Neural progenitor cell (in vitro differentiated cells): ENCODE results near the gene C1orf74. TPM values are rescaled to one million over a fixed set of nuclear protein-coding genes. Genes with fewer than 3 reads are reported as not detected.

Experiments used
- DNase-seq: peaks from one replicate; pipeline ENCODE4 v3.0.0-alpha.2; 2016; ENCODE audit warnings: low spot score
- H2AFZ ChIP-seq: fragments of 200-600 bp; sonication (generic); replicated peaks from 2 replicates; pipeline ENCODE4 v1.6.1; 2016; ENCODE audit warnings: antibody characterized with exemption
- H3F3A ChIP-seq: fragments of 200-600 bp; sonication (generic); 2 replicates; pipeline ENCODE4 v1.6.1; 2016; ENCODE audit warnings: antibody characterized with exemption, low read depth
- H3K27ac ChIP-seq: fragments of 200-600 bp; sonication (generic); 2 replicates; pipeline ENCODE4 v1.5.1; 2016; ENCODE audit warnings: mild to moderate bottlenecking
- H3K27me3 ChIP-seq: fragments of 200-600 bp; sonication (generic); 2 replicates; pipeline ENCODE4 v1.6.1; 2016; ENCODE audit warnings: mild to moderate bottlenecking, moderate library complexity
- H3K36me3 ChIP-seq: fragments of 200-600 bp; sonication (generic); 2 replicates; pipeline ENCODE4 v1.5.1; 2016
- H3K4me1 ChIP-seq: fragments of 200-600 bp; sonication (generic); 2 replicates; pipeline ENCODE4 v1.6.1; 2016; ENCODE audit warnings: mixed run types
- H3K4me2 ChIP-seq: fragments of 200-600 bp; sonication (generic); 2 replicates; pipeline ENCODE4 v1.6.1; 2016
- H3K4me3 ChIP-seq: fragments of 200-600 bp; sonication (generic); 2 replicates; pipeline ENCODE4 v1.5.1; 2016
- H3K79me2 ChIP-seq: fragments of 200-600 bp; sonication (generic); 2 replicates; pipeline ENCODE4 v1.6.1; 2016; ENCODE audit warnings: low read depth
- H3K9ac ChIP-seq: fragments of 200-600 bp; sonication (generic); 2 replicates; pipeline ENCODE4 v1.6.1; 2016
- H3K9me3 ChIP-seq: fragments of 200-600 bp; sonication (generic); 2 replicates; pipeline ENCODE4 v1.5.1; 2016; ENCODE audit warnings: low read depth
- H4K20me1 ChIP-seq: fragments of 200-600 bp; sonication (generic); 2 replicates; pipeline ENCODE4 v1.6.1; 2016; ENCODE audit warnings: low read depth
- H3K27ac Mint-ChIP-seq: 3 replicates; pipeline ENCODE4 v1.8.0; 2021; ENCODE audit warnings: mixed read lengths
- H3K27me3 Mint-ChIP-seq: 2 replicates; pipeline ENCODE4 v1.8.0; 2022; ENCODE audit warnings: low read depth, mild to moderate bottlenecking, inconsistent platforms, moderate library complexity, mixed read lengths; ENCODE audit not compliant: insufficient read depth
- H3K36me3 Mint-ChIP-seq: 3 replicates; pipeline ENCODE4 v1.8.0; 2021; ENCODE audit warnings: mixed read lengths
- H3K4me1 Mint-ChIP-seq: 3 replicates; pipeline ENCODE4 v1.8.0; 2021; ENCODE audit warnings: mixed read lengths
- H3K4me3 Mint-ChIP-seq: 3 replicates; pipeline ENCODE4 v1.8.0; 2021; ENCODE audit warnings: mild to moderate bottlenecking, moderate library complexity, mixed read lengths
- H3K9me3 Mint-ChIP-seq: 3 replicates; pipeline ENCODE4 v1.8.0; 2020; ENCODE audit warnings: mixed read lengths
- CTCF ChIP-seq: fragments of 200-600 bp; sonication (generic); IDR thresholded peaks from 2 replicates; pipeline ENCODE4 v1.5.1; 2017; ENCODE audit warnings: antibody characterized with exemption, mild to moderate bottlenecking
- EZH2 ChIP-seq: fragments of 200-600 bp; sonication (generic); IDR thresholded peaks from 2 replicates; pipeline ENCODE4 v1.6.1; 2017; ENCODE audit warnings: antibody characterized with exemption, mild to moderate bottlenecking, moderate library complexity
- EZH2phosphoT487 ChIP-seq: fragments of 200-600 bp; sonication (generic); IDR thresholded peaks from 2 replicates; pipeline ENCODE4 v1.6.1; 2017; ENCODE audit warnings: antibody characterized with exemption
- total RNA-seq: library from RNA; depleted of rRNA; stranded (reverse); fragments of >200 nt; gene quantifications from 2 replicates; pipeline ENCODE4 v1.2.3, GENCODE V29; 2015; ENCODE audit warnings: low replicate concordance

The C1orf74 gene
- total RNA-seq, 1 donor from 2014 or later = 7.7 TPM

- Histone ChIP-seq H3K79me2 (no peaks in the 10 kb centered on the region), H4K20me1 (no peaks in the 10 kb centered on the region), H3K4me3 (no peak overlapping the region), H3K9ac (no peak overlapping the region), H3K27me3 (peaks cover 11% of the 10 kb centered on the region), H3K36me3 (no peaks in the 10 kb centered on the region), H3F3A (peaks cover 11% of the 10 kb centered on the region), H2AFZ (no peak overlapping the region), H3K4me2 (no peak overlapping the region), H3K9me3 (no peaks in the 10 kb centered on the region), H3K4me1 (no peaks in the 10 kb centered on the region), H3K27ac (no peak overlapping the region)
- TF ChIP-seq CTCF (no peak), EZH2phosphoT487 (no peak), EZH2 (no peak)
- Mint-ChIP-seq H3K36me3 (no peaks in the 10 kb centered on the region), H3K9me3 (no peaks in the 10 kb centered on the region), H3K27ac (no peak overlapping the region), H3K4me1 (no peaks in the 10 kb centered on the region), H3K27me3 (no peaks in the 10 kb centered on the region), H3K4me3 (no peak overlapping the region)
- no peak for DNase-seq
Observed at GRCh38 chr1:209774592-209774991, 9.8 kb downstream of the C1orf74 start.

DNA sequence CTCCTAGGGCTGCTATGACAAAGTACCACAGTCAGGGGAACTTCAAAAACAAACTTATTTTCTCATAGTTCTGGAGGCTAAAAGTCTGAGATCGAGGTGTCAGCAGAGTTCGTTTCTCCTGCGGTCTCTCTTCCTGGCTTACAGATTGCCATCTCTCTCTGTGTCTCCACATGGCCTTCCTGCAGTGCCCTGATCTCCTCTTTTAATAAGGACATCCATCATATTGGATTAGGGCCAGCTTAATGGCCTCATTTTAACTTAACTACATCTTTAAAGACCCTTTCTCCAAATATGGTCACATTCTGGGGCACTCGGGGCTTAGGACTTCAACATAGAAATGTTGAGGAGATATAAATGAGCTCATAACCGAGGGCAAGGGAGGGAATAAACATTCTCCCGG, 12.2 kb downstream of the C1orf74 start:
- Mint-ChIP-seq H3K4me3 (no peak overlapping the region), H3K4me1 (no peaks in the 10 kb centered on the region), H3K27me3 (no peaks in the 10 kb centered on the region), H3K9me3 (no peaks in the 10 kb centered on the region), H3K27ac (no peak overlapping the region), H3K36me3 (no peaks in the 10 kb centered on the region)
- no peak overlapping the region for H3K9ac ChIP-seq
- H3K4me3 ChIP-seq = no peak overlapping the region
- no peaks in the 10 kb centered on the region for H3K9me3 ChIP-seq
- no peak overlapping the region for H2AFZ ChIP-seq
- H3K36me3 ChIP-seq = no peaks in the 10 kb centered on the region
- H3K27ac ChIP-seq = no peak overlapping the region
- no peak for DNase-seq
- H3F3A ChIP-seq = peaks cover 11% of the 10 kb centered on the region
- H3K27me3 ChIP-seq = peaks cover 11% of the 10 kb centered on the region
- TF ChIP-seq EZH2 (no peak), CTCF (no peak), EZH2phosphoT487 (no peak)
- H3K4me2 ChIP-seq = no peak overlapping the region
- no peaks in the 10 kb centered on the region for H3K4me1 ChIP-seq
- no peaks in the 10 kb centered on the region for H3K79me2 ChIP-seq
- no peaks in the 10 kb centered on the region for H4K20me1 ChIP-seq

GRCh38 chr1:209770636-209771415, 13.5 kb downstream of the C1orf74 start:
- peaks cover 11% of the 10 kb centered on the region for H3F3A ChIP-seq

More at GRCh38 chr1:209770636-209771415, 13.5 kb downstream of the C1orf74 start:
- Mint-ChIP-seq H3K27ac (no peak overlapping the region), H3K36me3 (no peaks in the 10 kb centered on the region), H3K4me1 (no peaks in the 10 kb centered on the region), H3K9me3 (no peaks in the 10 kb centered on the region), H3K27me3 (no peaks in the 10 kb centered on the region), H3K4me3 (no peak overlapping the region)
- TF ChIP-seq EZH2 (no peak), EZH2phosphoT487 (no peak), CTCF (no peak)
- Histone ChIP-seq H4K20me1 (no peaks in the 10 kb centered on the region), H3K4me3 (no peak overlapping the region), H3K36me3 (no peaks in the 10 kb centered on the region), H2AFZ (no peak overlapping the region), H3K27ac (no peak overlapping the region), H3K4me2 (no peak overlapping the region), H3K27me3 (peaks cover 11% of the 10 kb centered on the region), H3K9me3 (no peaks in the 10 kb centered on the region), H3K4me1 (no peaks in the 10 kb centered on the region), H3K9ac (no peak overlapping the region), H3K79me2 (no peaks in the 10 kb centered on the region)
- no peak for DNase-seq
